Pancreas (tissue), 10 donors: Measurements from ENCODE around the gene SHCBP1L. TPM values are rescaled to one million over a fixed set of nuclear protein-coding genes. Genes with fewer than 3 reads are reported as not detected.

ENCODE experiments used
- ATAC-seq, 4 donors: fragments of 200-7000 bp; cut with Tn5 transposase; one replicate each; pipeline versions ENCODE4 v1.8.0 to v1.9.1; 2020; ENCODE audit warnings: mild to moderate bottlenecking in 4 of 4, moderate library complexity in 4 of 4
- DNase-seq, 6 donors: peaks; one replicate each; pipeline ENCODE4 v3.0.0-alpha.2; 2020
- FAIRE-seq: peaks from 2 replicates; lab custom pipeline; 2012; peaks lifted over from hg19 to GRCh38; lab: Jason Lieb, UNC
- H3K27ac ChIP-seq, 4 donors: fragments of 200-600 bp; sonication (generic); 1 replicate in 3 of 4; 2 replicates in 1 of 4; pipeline versions ENCODE4 v1.5.0 to v1.8.0; 2020
- H3K27me3 ChIP-seq, 4 donors: fragments of 200-600 bp; one replicate each; pipeline ENCODE4 v1.8.0; 2021
- H3K36me3 ChIP-seq, 3 donors: fragments of 200-600 bp; sonication (generic) in 1 of 3; one replicate each; pipeline versions ENCODE4 v1.5.0 to v1.8.0; 2020 to 2021
- H3K4me1 ChIP-seq, 3 donors: fragments of 200-600 bp; one replicate each; pipeline ENCODE4 v1.8.0; 2021
- H3K4me3 ChIP-seq, 4 donors: fragments of 200-600 bp; sonication (generic) in 2 of 4; one replicate each; pipeline versions ENCODE4 v1.5.0 to v1.8.0; 2020 to 2021
- H3K9me3 ChIP-seq, 4 donors: fragments of 200-600 bp; one replicate each; pipeline ENCODE4 v1.8.0; 2021
- CTCF ChIP-seq, 4 donors: fragments of 200-600 bp; sonication (generic) in 3 of 4; IDR thresholded peaks; one replicate each; pipeline versions ENCODE4 v1.5.0 to v1.8.0; 2021; ENCODE audit warnings: antibody characterized with exemption in 4 of 4
- WGBS, 2 donors: extraction: QIAGEN DNeasy Blood & Tissue Kit; methylation state at CpG; one replicate each; pipeline ENCODE4 v1.1.7; 2013; 5-methylcytosine and 5-hydroxymethylcytosine counted together
- intact Hi-C, 3 donors: fragments of 100-400 bp; cut with DNase I; formaldehyde crosslinking; loops; one replicate each; pipeline versions ENCODE4 v1.11.1 to v1.14.2; 2022
- polyA plus RNA-seq, 2 donors: library from polyadenylated mRNA; stranded (reverse); fragments of 200-250 nt; gene quantifications; one replicate each; pipeline ENCODE4 v1.2.3, GENCODE V29; 2013
- total RNA-seq, 6 donors: library from RNA; stranded (reverse); fragmentation: NEBNext Ultra II Directional in 4 of 6; extraction: Animal tissue kit (Norgen Biotek cat#: 25700) in 4 of 6; gene quantifications; one replicate each; pipeline versions ENCODE4 v1.2.1 to v1.2.4, GENCODE V29; 2021 to 2023
- donor health status: healthy with polysubstance abuse.
- donor health status: DM: no; HTN: no; CAD: no; lungs with moderate emphysema.
- donor health status: DM: no; HTN: no; CAD: no.
- donor health status: control.
- donor health status: control.
- donor health status: Bipolar disorder and iron deficiency.
- donor health status: DM: yes; HTN: yes; CAD: no.
- donor health status: DM: no; HTN: no; CAD: no.
- donor health status: DM: no; HTN: no; CAD: no.
- donor health status: DM: yes; HTN: yes; CAD: no.

Gene SHCBP1L
- total and polyA plus RNA-seq, 8 donors: not detected

- H3K36me3 ChIP-seq: no peaks in the 10 kb centered on the region
- DNase-seq (no peak), ATAC-seq (no peak), FAIRE-seq (no peak)
- no peak overlapping the region for H3K27ac ChIP-seq
- H3K9me3 ChIP-seq: no peaks in the 10 kb centered on the region
- no peaks in the 10 kb centered on the region for H3K27me3 ChIP-seq
- no peak for TF ChIP-seq CTCF (IDR thresholded peaks at IDR 0.05)
- intact Hi-C loops: no loop called here
- H3K4me1 ChIP-seq: no peaks in the 10 kb centered on the region
- H3K4me3 ChIP-seq: no peak overlapping the region
Observed at GRCh38 chr1:182935716-182936115, 17.2 kb downstream of the SHCBP1L start.

- no peaks in the 10 kb centered on the region for H3K36me3 ChIP-seq
- no peak for ATAC-seq
- no peak overlapping the region for H3K4me3 ChIP-seq
- no peaks in the 10 kb centered on the region for H3K9me3 ChIP-seq
- H3K4me1 ChIP-seq: no peaks in the 10 kb centered on the region
- no peaks in the 10 kb centered on the region for H3K27me3 ChIP-seq
- no peak for DNase-seq
- no peak overlapping the region for H3K27ac ChIP-seq
- 53 to 63% methylated on average over 1 of the region's 1 CpG for WGBS, 2 donors
- no peak for TF ChIP-seq CTCF (IDR thresholded peaks at IDR 0.05)
- no peak for FAIRE-seq
- intact Hi-C loops: no loop called here
Observed at GRCh38 chr1:182930985-182931384, 22.0 kb downstream of the SHCBP1L start.

- Histone ChIP-seq H3K36me3 (no peaks in the 10 kb centered on the region), H3K4me3 (no peak overlapping the region), H3K4me1 (no peaks in the 10 kb centered on the region), H3K27ac (no peak overlapping the region), H3K9me3 (no peaks in the 10 kb centered on the region), H3K27me3 (no peaks in the 10 kb centered on the region)
- no peak for FAIRE-seq
- intact Hi-C loops: no loop called here
- no peak for DNase-seq
- ATAC-seq: no peak
- 83 to 92% methylated on average over 1 of the region's 1 CpG for WGBS, 2 donors
- TF ChIP-seq CTCF (IDR thresholded peaks at IDR 0.05): no peak
Observed at GRCh38 chr1:182927693-182928433, 25.1 kb downstream of the SHCBP1L start.

- no peaks in the 10 kb centered on the region for H3K9me3 ChIP-seq
- ATAC-seq (no peak), FAIRE-seq (no peak), DNase-seq (no peak)
- intact Hi-C loops: no loop called here
- no peak overlapping the region for H3K27ac ChIP-seq
- H3K4me1 ChIP-seq: no peaks in the 10 kb centered on the region
- WGBS, 2 donors: 49 to 73% methylated on average over 1 of the region's 1 CpG
- no peaks in the 10 kb centered on the region for H3K27me3 ChIP-seq
- H3K4me3 ChIP-seq: no peak overlapping the region
- no peak for TF ChIP-seq CTCF (IDR thresholded peaks at IDR 0.05)
- H3K36me3 ChIP-seq: no peaks in the 10 kb centered on the region
Observed at GRCh38 chr1:182925661-182926060, 27.3 kb downstream of the SHCBP1L start.

GRCh38 chr1:182917378-182917777 is 35.6 kb downstream of the SHCBP1L start:
- no peaks in the 10 kb centered on the region for H3K36me3 ChIP-seq
- no peak overlapping the region for H3K27ac ChIP-seq
- no peak for ATAC-seq
- FAIRE-seq: no peak
- H3K27me3 ChIP-seq: no peaks in the 10 kb centered on the region
- TF ChIP-seq CTCF (IDR thresholded peaks at IDR 0.05): no peak
- no peaks in the 10 kb centered on the region for H3K4me1 ChIP-seq
- H3K4me3 ChIP-seq: no peak overlapping the region
- intact Hi-C loops: no loop called here
- 74 to 78% methylated on average over 3 of the region's 3 CpGs for WGBS, 2 donors
- DNase-seq: no peak
- H3K9me3 ChIP-seq: no peaks in the 10 kb centered on the region
